GM18907 (cell line): ENCODE results near the gene MAP1LC3B2.
"Not testable (repeated sequence)": the region's sequence is repeated elsewhere in the genome, so short reads cannot be mapped to it uniquely, and the experiment has no call there.

Experiments
- ATAC-seq: cut with Tn5 transposase; IDR thresholded peaks from one replicate; pipeline ENCODE4 v1.9.1; 2021; ENCODE audit warnings: mild to moderate bottlenecking, moderate library complexity; ENCODE audit not compliant: unreplicated experiment

MAP1LC3B2 gene

DNA sequence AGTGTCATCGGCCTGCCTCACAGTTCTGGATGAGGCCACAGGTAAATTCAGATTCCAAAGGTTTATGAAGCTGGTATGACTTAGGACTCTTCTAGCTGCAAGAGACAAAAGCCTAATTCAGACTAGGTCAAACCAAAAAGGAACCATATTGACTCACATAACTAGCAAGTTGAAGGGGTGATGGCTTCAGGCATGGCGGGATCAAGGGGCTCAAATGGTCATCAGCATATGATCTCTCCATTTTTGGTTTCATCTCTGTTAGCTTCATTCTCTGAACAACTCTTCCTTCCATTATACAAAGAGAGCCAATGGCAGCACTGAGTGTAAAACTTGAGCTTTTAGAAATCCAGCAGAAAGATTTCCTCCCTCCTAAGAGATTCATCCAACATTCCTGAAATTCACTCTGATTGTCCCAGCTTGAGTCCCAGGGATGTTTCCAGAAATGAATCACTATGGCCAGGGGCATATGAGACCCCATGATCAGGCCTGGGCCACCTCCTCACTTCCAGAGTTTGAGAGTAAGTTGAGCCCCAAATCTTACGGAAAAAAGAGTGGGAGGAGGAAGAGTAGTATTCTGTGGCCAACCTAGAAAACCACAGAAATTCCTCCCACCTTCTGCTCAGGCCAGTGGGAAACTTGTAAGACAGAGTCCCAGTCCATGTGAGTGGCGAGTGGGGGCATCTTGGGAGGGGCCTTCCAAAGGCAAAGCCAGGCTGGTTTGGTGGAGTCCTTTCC is 2.0 kb upstream of the MAP1LC3B2 start:
- no peak for ATAC-seq

DNA sequence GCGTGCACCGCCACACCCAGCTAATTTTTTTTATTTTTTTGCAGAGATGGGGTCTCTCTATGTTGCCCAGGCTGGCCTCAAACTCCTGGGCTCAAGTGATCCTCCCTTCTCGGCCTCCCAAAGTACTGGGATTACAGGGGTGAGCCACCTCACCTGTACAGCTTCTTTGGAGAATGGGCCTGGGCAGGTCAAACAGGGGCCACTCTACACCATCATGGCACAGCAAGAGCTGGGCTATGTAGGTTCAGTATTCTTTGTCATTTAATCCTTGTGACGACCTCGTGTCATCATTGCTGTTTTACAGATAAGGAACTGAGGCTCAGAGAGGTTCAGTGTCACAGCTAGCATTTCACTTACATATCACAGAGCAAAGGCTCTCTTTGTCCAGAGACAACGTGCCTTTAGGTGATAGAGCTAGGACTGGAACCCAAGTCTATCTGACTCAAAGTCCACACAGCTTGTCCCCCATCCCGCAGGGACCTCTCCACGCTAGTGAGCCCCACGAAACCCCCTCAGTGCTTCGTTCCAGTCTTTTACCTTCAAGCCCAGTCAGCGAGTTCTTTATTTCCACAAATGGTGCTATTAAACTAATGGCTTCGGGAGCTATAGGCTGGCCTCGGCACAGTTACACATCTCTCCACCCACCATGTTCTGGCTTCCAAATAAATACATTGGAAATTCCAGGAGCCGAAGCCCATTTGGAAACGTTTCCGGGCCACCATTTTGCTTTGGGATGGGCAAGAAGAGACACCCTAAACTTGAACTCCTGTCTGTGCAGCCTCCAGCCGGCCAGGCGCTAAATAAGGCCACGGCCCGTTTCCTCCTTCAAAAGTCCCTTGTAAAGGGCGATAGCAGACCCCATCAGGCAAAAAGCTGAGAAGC is 660 bp upstream of the MAP1LC3B2 start:
- no peak for ATAC-seq

DNA sequence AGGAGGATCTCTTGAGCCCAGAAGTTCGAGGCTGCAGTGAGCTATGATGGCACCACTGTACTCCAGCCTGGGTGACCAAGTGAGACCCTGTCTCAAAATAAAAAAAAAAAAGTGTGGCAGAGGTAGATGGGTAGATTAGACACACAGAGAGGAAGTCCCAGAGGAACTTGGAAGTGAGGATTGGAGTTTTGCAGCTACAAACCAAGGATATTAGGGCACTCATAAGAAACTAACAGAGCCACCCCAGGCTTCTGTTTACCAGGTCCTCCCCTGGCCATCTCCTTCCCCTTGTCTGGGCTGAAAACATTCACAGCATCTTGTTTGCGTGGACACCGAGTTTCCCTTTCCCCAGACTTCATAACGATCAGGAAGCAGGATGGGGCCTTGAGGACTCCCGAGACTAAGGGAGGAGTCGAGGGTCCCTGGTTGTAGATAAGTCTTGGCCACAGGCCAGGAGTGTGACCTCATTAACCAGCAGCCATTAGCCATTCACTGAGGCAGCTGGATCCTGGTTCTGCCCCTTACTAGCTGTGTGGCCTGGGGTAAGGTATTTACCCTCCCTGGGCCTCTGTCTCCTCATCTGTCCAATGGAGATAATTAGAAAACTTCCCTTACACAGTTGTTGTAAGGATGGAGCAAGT is 2.1 kb downstream of the MAP1LC3B2 start:
- no peak for ATAC-seq

DNA sequence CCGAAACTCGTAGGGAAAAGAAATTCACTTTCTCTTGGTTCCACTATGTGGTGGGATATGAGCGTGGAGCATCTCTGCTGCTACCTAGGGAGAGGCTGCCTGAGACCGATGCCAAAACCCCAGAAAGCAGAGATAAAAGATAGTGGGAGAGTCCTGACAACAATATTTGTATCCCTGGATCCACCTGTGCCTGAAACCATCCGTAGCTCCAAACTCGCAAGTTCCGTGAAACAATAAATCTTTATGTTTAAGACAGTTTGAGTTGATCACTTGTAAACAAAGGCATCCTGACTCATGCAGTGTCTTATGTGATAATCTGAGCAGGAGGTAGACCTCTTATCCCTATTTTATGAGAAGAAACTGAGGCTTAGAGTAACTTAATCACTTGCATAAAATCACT is 2.9 kb downstream of the MAP1LC3B2 start:
- no peak for ATAC-seq

DNA sequence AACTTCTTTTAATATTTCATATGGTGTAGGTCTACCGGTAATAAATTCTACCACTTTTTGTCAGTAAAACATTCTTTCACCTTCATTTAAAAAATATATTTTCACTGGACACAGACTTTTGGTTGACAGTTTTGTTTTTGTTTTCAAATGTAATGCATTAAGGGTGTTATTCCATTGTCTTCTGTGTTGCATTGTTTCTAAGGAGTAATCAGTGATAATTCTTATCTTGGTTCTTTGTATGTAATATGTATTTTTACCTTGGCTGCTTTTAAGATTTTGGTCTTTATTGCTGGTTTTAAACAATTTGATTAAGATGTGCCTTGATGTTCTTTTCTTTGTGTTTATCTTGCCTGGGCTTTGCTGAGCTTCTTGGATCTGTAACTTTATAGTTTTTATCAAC is 4.1 kb downstream of the MAP1LC3B2 start:
- ATAC-seq = no peak

DNA sequence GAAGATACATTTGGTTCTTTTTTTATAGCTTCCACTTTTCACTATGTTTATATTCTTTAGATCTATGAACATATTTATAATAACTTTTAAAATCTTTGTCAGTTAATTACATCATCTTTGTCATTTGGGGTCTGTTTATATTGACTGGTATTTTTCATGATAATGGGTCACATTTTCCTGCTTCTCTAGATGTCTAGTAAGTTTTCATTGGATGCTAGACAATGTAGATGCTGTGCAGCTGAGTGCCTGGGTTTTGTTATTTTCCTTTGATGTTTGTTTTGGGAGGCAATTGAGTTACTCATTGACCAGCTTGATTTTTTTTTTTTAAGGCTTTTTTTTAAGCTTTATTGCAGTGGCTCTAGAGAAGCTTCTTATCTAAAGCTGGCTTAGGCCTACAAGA is 4.9 kb downstream of the MAP1LC3B2 start:
- ATAC-seq = no peak

DNA sequence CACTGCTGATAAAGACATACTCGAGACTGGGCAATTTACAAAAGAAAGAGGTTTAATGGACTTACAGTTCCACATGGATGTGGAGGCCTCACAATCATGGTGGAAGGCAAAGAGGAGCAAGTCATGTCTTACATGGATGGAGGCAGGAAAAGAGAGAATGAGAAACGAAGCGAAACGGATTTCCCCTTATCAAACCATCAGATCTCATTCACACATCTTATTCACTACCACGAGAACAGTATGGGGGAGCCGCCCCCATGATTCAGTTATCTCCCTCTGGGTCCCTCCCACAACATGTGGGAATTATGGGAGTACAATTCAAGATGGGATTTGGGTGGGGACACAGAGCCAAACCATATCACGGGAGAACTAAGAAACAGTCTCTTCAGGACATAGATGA is 6.0 kb downstream of the MAP1LC3B2 start:
- not testable (repeated sequence) for ATAC-seq

DNA sequence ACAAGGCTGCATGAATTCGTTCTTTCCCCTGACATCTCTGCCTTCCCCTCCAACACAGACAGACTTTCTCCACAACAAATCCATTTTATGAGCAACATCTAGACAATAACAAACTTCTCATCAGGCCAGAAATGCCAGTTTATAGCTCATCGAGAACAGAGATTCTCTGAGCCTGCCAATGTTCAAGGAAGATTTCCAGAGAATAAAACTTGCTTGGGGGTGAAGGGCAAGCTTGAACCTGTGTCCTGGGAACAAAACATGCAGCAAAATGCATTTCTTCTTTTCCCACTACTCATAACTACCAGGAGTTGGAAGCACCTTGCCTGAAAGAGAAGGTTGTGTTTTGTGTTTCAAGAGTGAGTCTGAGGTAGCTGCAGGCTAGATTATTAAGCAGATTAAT is 6.8 kb downstream of the MAP1LC3B2 start:
- ATAC-seq = no peak

DNA sequence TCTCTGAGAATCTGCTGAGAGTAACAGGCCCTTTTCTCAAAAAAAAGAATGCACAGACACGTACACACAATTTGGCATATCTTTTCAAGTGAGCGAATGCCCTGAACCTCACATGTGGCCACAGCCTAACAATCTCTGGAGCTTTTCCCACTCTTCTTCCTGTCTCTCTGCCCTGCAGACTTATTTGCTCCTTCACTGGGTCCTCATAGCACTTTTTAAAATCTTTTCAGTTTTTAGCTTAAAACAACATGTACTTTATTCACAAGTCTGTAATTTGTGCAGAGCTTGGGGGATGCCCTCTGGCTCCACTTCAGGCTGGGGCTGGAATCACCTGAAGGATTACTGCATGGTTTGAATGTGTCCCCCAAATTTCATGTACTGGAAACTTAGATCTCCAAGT is 9.0 kb downstream of the MAP1LC3B2 start:
- ATAC-seq = no peak

DNA sequence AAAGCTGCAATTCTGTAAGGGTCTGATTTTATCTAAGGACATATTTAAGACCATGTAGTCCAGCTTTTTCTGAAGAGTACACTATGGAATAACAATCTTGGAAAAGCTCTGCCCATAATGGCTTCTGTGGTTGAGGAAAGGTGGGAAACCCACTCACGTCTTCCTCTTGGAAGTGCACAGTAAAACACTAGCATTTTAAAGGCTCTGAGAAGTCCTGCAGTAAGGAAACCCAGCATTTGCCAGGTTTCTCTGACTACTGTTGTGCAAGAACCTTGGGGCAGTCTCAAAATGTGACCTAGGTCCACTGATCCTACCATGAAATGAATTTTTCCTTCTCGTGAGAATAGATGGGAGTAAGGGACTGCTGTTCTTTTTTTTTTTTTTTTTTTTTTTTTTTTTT is 11.9 kb downstream of the MAP1LC3B2 start:
- no peak for ATAC-seq

DNA sequence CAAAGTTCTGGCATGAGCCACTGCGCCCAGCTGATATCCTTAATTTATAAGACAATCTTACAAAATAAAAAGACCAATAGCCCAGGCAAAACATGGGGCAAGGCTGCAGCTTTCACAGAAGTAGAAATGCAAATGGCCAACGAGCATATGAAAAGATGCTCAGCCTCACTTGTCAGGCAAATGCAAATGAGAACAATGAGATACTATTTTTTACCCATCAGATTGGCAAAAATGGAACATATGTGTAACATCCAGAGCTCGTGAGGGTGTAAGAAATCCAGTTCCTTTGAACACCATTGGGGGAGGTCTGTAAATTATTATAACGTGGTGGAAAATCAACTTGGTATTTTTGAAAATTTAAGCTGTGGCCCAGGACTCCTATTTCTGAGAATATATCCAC is 14.6 kb downstream of the MAP1LC3B2 start:
- ATAC-seq = no peak

DNA sequence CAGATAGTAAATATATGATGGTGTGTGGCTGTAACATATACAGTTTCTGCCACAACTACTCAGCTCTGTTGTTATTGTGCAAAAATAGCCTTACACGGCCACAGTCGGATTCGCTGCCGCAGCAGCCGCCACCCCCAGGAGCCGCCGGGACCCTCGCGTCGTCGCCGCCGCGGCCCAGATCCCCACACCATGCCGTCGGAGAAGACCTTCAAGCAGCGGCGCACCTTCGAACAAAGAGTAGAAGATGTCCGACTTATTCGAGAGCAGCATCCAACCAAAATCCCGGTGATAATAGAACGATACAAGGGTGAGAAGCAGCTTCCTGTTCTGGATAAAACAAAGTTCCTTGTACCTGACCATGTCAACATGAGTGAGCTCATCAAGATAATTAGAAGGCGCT is 16.6 kb downstream of the MAP1LC3B2 start:
- ATAC-seq = not testable (repeated sequence)

DNA sequence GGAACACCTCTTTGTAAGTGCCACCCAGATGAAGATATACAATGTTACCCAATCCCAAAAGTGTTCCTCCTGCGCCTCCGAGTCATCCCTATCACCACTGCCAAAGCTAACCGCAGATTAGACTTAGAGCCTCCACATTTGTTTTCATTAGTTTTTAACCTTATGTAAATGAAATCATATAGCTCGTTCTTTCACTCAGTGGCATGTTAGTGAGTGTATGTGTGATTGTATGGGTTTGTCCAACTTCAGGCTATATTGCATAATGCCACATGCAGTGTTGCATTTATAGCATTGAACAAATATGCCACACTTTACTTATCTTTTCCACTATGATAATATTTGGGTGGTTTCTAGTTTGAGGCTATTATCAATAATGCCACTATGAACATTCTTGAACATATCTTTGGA is 18.0 kb downstream of the MAP1LC3B2 start:
- no peak for ATAC-seq

DNA sequence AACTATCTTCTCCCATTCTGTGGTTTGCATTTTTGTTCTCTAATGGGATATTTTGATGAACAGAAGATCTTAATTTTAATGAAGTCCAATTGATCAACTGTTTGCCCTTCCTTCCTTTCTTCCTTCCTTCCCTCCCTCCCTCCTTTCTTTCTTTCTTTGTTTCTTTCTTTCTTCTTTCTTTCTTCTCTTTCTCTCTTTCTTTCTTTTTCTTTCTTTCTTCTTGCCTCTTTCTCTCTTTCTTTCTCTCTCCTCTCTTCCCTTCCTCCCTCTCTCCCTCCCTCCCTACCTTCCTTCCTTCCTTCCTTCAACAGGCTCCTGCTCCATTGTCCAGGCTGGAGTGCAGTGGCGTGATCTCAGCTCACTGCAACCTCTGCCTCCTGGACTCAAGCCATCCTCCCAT is 18.9 kb downstream of the MAP1LC3B2 start:
- no peak for ATAC-seq

DNA sequence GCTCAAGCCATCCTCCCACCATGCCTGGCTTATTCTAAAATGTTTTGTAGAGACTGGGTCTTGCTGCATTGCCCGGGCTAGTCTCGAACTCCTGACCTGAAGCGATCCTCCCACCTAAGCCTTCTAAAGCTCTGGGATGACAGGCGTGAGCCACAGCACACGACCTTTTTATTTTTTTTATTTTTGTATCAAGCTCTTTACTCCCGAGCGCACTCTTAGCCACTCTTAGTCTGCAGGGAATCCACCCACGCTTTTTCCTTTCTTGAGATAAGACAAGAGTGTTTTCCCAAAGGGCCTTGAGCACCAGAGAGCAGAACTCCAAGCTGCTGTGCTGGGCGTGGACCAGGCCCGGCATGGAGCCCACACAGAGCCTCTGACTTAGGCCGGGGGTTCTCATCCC is 23.4 kb downstream of the MAP1LC3B2 start:
- ATAC-seq = no peak

DNA sequence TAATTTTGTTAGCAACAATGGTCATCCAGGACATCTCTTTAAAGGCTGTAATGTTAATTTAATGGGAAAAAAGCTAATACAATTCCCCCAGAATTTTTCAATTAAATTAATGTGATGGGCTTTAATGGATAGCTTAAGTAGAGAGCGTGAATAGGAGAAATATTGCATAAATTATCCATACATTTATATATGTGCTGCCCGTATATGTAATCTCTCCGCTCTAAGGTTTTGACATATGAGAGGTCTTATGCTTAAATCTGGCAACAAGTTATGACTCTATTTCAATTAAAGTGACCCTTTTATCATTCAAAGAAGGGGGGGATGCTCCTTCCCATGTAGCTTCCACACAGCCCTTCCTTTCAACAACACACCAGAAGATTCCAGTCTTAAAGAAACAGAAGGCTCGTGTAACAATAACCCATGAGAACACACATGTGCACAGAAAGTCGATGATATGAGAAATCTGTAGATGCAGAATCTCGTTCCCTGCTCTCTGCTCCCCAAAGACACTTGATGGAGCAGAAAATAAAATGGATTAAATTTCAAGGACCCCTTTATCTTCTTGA is 24.0 kb downstream of the MAP1LC3B2 start:
- no peak for ATAC-seq

DNA sequence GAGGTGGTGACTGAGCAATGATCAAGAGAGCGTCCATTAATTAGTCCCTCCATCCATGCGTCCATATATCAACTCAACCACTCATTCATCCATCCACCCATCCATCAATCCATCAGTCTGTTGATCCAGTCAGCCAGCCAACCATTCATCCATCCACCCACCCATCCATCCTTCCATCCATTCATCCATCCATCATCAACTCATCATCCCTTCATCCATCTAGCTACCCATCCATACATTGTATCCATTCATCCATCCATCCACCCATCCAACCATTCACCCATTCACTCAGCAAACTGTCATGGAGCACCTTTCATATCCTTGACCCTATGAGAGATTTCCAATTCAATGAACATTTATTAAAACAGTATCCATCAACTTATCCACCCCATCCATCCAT is 28.1 kb downstream of the MAP1LC3B2 start:
- no peak for ATAC-seq

DNA sequence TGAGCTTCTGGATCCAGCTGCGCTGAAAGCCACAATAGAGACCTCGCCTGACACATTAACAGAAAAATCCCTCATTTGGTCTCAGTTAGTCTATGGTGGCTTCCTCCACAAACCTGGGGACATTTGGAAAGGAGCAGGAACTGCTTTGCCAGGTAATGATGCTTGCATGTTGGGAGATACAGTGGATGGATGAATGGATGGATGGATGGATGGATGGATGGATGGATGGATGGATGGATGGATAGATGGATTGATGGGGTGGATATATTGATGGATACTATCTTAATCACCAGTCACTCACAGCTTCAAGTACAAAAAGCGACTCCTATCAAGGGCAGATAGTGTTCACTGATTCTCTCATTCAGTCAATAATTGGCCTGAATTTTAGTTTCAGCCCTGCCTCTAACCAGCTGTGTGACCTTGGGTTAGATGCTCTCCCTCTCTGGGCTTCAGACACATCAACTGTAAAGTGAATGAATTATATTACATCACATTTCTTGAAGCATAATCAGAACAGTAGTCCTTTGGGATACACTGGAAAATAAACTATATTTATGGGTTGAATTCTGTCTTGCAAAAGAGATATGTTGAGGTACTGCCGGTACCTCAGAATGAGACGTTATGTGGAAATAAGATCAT is 29.3 kb downstream of the MAP1LC3B2 start:
- ATAC-seq = no peak

DNA sequence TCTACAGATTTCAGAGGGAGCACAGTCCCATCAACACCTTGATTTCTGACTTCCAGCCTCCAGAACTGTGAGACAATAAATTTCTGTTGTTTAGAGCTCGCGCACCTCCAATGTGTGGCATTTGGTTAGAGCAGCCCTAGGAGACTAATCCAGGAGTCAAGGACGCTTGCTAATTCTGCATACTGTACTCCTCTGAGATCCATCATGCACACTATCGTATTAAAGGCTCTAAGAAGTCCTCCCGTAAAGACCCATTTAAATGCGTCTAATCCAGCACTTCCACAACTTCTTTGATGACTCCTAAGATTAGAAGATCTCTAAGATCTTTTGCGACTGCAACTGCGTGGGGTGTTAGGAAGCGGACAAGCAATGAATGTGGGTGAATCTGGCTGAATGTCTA is 30.4 kb downstream of the MAP1LC3B2 start:
- no peak for ATAC-seq

DNA sequence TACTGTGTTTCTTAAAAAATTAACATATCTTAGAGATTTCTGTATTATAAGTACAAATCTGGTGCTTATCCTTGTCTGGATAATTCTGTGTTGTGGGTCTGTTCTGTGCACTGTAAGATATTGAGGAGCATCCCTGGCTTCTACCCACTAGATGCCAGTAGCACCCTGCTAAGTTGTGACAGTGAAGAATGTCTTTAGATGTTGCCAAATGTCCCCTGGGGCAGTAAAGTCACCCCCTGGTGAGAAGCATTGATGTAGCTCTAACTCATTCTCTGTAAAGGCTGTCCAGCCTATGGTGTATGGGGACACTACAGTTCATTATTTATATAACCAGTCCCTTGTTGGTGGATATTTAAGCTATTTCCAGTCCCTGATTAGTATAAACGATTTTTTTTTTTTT is 31.4 kb downstream of the MAP1LC3B2 start:
- ATAC-seq = no peak
